OCI-LY3 (cell line): Measurements from ENCODE around the gene RDH11.

Source experiments
- H2AFZ ChIP-seq: fragments of 200-600, 300-600 bp; shearing (Covaris generic); 2 replicates; pipeline ENCODE4 v1.6.0; 2014; ENCODE audit warnings: antibody characterized with exemption, low read depth, low read length
- H3K27ac ChIP-seq: fragments of 200-600, 300-600 bp; sonication (generic); 2 replicates; pipeline ENCODE4 v1.5.1; 2014; ENCODE audit warnings: mild to moderate bottlenecking, low read length, moderate library complexity, mixed read lengths
- H3K27me3 ChIP-seq: fragments of 200-600, 300-600 bp; sonication (generic); 2 replicates; pipeline ENCODE4 v1.6.1; 2014; ENCODE audit warnings: low read depth, low read length, mixed read lengths
- H3K36me3 ChIP-seq: fragments of 200-600, 300-600 bp; sonication (generic); replicated peaks from 2 replicates; pipeline ENCODE3; 2014; ENCODE audit warnings: low read depth, low read length, mixed read lengths
- H3K4me1 ChIP-seq: fragments of 300-600, 200-600 bp; sonication (generic); 2 replicates; pipeline ENCODE4 v1.6.1; 2014; ENCODE audit warnings: low read length, mixed read lengths
- H3K4me2 ChIP-seq: fragments of 200-600, 300-600 bp; sonication (generic); 2 replicates; pipeline ENCODE4 v1.6.1; 2014; ENCODE audit warnings: low read length, mixed read lengths
- H3K4me3 ChIP-seq: fragments of 300-600, 200-600 bp; sonication (generic); 2 replicates; pipeline ENCODE4 v1.5.1; 2014; ENCODE audit warnings: antibody characterized with exemption, mild to moderate bottlenecking, low read length, moderate library complexity
- H3K79me2 ChIP-seq: fragments of 300-600, 200-600 bp; shearing (Covaris generic); 2 replicates; pipeline ENCODE4 v1.6.1; 2014; ENCODE audit warnings: mild to moderate bottlenecking, low read length, mixed read lengths
- H3K9ac ChIP-seq: fragments of 300-600, 200-600 bp; shearing (Covaris generic); 2 replicates; pipeline ENCODE4 v1.6.0; 2014; ENCODE audit warnings: mild to moderate bottlenecking, low read length, moderate library complexity
- H3K9me3 ChIP-seq: fragments of 200-600, 300-600 bp; shearing (Covaris generic); 2 replicates; pipeline ENCODE4 v1.6.1; 2014; ENCODE audit warnings: low read length, mixed read lengths; ENCODE audit not compliant: insufficient read depth
- H4K20me1 ChIP-seq: fragments of 200-600, 300-600 bp; sonication (generic); 2 replicates; pipeline ENCODE4 v1.6.1; 2016; ENCODE audit warnings: low read length, mixed read lengths; ENCODE audit not compliant: insufficient read depth
- CTCF ChIP-seq: fragments of 200-600, 300-600 bp; sonication (generic); IDR thresholded peaks from 2 replicates; pipeline ENCODE4 v1.5.1; 2014; ENCODE audit warnings: antibody characterized with exemption, low read length, low read depth
- EZH2phosphoT487 ChIP-seq: fragments of 200-600 bp; shearing (Covaris generic); IDR thresholded peaks from 2 replicates; pipeline ENCODE4 v1.6.1; 2018; ENCODE audit warnings: antibody characterized with exemption, mixed run types, low read depth

The RDH11 gene

GRCh38 chr14:67638642-67639041, 56.9 kb downstream of the RDH11 start:
- Histone ChIP-seq H3K4me3 (no peak overlapping the region), H3K27ac (no peak overlapping the region), H2AFZ (no peak overlapping the region), H3K36me3 (no peaks in the 10 kb centered on the region), H3K9me3 (no peaks in the 10 kb centered on the region), H3K4me1 (peaks cover 11% of the 10 kb centered on the region), H3K79me2 (no peaks in the 10 kb centered on the region), H3K4me2 (no peak overlapping the region), H3K27me3 (no peaks in the 10 kb centered on the region), H4K20me1 (no peaks in the 10 kb centered on the region), H3K9ac (no peak overlapping the region)
- TF ChIP-seq CTCF = no peak
- no peak for TF ChIP-seq EZH2phosphoT487

- Histone ChIP-seq H3K36me3 (no peaks in the 10 kb centered on the region), H2AFZ (peak overlapping the region; percentile 23; the same call in 1 of the 2 replicates), H3K9ac (no peak overlapping the region), H4K20me1 (no peaks in the 10 kb centered on the region), H3K4me3 (no peak overlapping the region), H3K9me3 (no peaks in the 10 kb centered on the region), H3K4me1 (peaks cover 10% of the 10 kb centered on the region), H3K27ac (no peak overlapping the region), H3K27me3 (no peaks in the 10 kb centered on the region), H3K79me2 (no peaks in the 10 kb centered on the region), H3K4me2 (peak overlapping the region; percentile 29)
- TF ChIP-seq EZH2phosphoT487 = no peak
- no peak for TF ChIP-seq CTCF
These were observed 59.1 kb downstream of the RDH11 start for GRCh38 chr14:67636361-67636919.

- TF ChIP-seq CTCF (no peak), EZH2phosphoT487 (no peak)
- Histone ChIP-seq H2AFZ (no peak overlapping the region), H4K20me1 (no peaks in the 10 kb centered on the region), H3K27ac (no peak overlapping the region), H3K9me3 (no peaks in the 10 kb centered on the region), H3K36me3 (no peaks in the 10 kb centered on the region), H3K9ac (no peak overlapping the region), H3K4me3 (no peak overlapping the region), H3K79me2 (no peaks in the 10 kb centered on the region), H3K4me2 (no peak overlapping the region), H3K4me1 (peaks cover 10% of the 10 kb centered on the region), H3K27me3 (peaks cover 2% of the 10 kb centered on the region; the same call in 1 of the 2 replicates)
These were observed 62.0 kb downstream of the RDH11 start for GRCh38 chr14:67633451-67634147.

GRCh38 chr14:67630938-67631337, 64.6 kb downstream of the RDH11 start:
- Histone ChIP-seq H4K20me1 (no peaks in the 10 kb centered on the region), H2AFZ (no peak overlapping the region), H3K36me3 (no peaks in the 10 kb centered on the region), H3K27me3 (peaks cover 2% of the 10 kb centered on the region; the same call in 1 of the 2 replicates), H3K4me3 (no peak overlapping the region), H3K9me3 (no peaks in the 10 kb centered on the region), H3K79me2 (no peaks in the 10 kb centered on the region), H3K4me1 (peaks cover 1% of the 10 kb centered on the region), H3K9ac (no peak overlapping the region), H3K27ac (no peak overlapping the region), H3K4me2 (no peak overlapping the region)
- TF ChIP-seq EZH2phosphoT487 (no peak), CTCF (no peak)
